Peyer's patch (tissue), 4 donors: ENCODE results near the gene THSD7A.

Source experiments
- CTCF ChIP-seq, 6 experiments: fragments of 450-650 bp in 4 of 6; fragments of 200-600 bp in 2 of 6; sonication (generic) in 1 of 6; IDR thresholded peaks; one replicate each; pipeline ENCODE4 v1.5.1; 2017 to 2019; ENCODE audit warnings: antibody characterized with exemption in 6 of 6, mild to moderate bottlenecking in 3 of 6, moderate library complexity in 1 of 6
- POLR2A ChIP-seq, 2 donors: fragments of 450-650 bp; IDR thresholded peaks; one replicate each; pipeline ENCODE4 v1.5.1; 2017; ENCODE audit warnings: antibody characterized with exemption in 2 of 2, mild to moderate bottlenecking in 2 of 2, moderate library complexity in 2 of 2

GRCh38 chr7:11527707-11528106 is 304.3 kb downstream of the THSD7A start:
- TF ChIP-seq CTCF (IDR thresholded peaks at IDR 0.05) (no peak), POLR2A (IDR thresholded peaks at IDR 0.05) (no peak)
